ENCODE measurements around the gene ZSWIM1.

ZSWIM1 gene

GRCh38 chr20:45880988-45881788 lies at the start of gene ZSWIM1:
Gene ZSWIM1 (plus strand): TSS chr20:45881227. CDS start chr20:45882593, 1,366 bp downstream.
- peak; percentile 99 for DNase-seq

- DNase-seq: no peak
Measured at GRCh38 chr20:45832619-45833018, 48.4 kb upstream of the ZSWIM1 start.

GRCh38 chr20:45833030-45833882 lies 47.8 kb upstream of the ZSWIM1 start, which contains the start of gene SNX21:
Gene SNX21 (plus strand): TSS chr20:45833799. CDS start chr20:45833920, 121 bp downstream.
- DNase-seq: peak; percentile 14

GRCh38 chr20:45833883-45834796 lies 46.9 kb upstream of the ZSWIM1 start:
- peak; percentile 35 for DNase-seq

- no peak for DNase-seq
Measured at GRCh38 chr20:45834797-45835161, 46.2 kb upstream of the ZSWIM1 start.

GRCh38 chr20:45835329-45835765 lies 45.7 kb upstream of the ZSWIM1 start:
- no peak for DNase-seq

GRCh38 chr20:45835825-45836224 lies 45.2 kb upstream of the ZSWIM1 start:
- DNase-seq: no peak

- no peak for DNase-seq
Measured at GRCh38 chr20:45836841-45837240, 44.2 kb upstream of the ZSWIM1 start.

GRCh38 chr20:45840700-45841198 lies 40.3 kb upstream of the ZSWIM1 start:
- no peak for DNase-seq

GRCh38 chr20:45841407-45842129 lies 39.5 kb upstream of the ZSWIM1 start:
- DNase-seq: no peak

- no peak for DNase-seq
Measured at GRCh38 chr20:45842169-45842812, 38.7 kb upstream of the ZSWIM1 start.

- no peak for DNase-seq
Measured at GRCh38 chr20:45843506-45843905, 37.5 kb upstream of the ZSWIM1 start.

- no peak for DNase-seq
Measured at GRCh38 chr20:45845452-45845851, 35.6 kb upstream of the ZSWIM1 start.

- no peak for DNase-seq
Measured at GRCh38 chr20:45848421-45848820, 32.6 kb upstream of the ZSWIM1 start.

- no peak for DNase-seq
Measured at GRCh38 chr20:45848969-45849582, 32.0 kb upstream of the ZSWIM1 start.

GRCh38 chr20:45850238-45850637 lies 30.8 kb upstream of the ZSWIM1 start:
- no peak for DNase-seq

GRCh38 chr20:45850926-45851325 lies 30.1 kb upstream of the ZSWIM1 start:
- no peak for DNase-seq

- DNase-seq: no peak
Measured at GRCh38 chr20:45851501-45851900, 29.5 kb upstream of the ZSWIM1 start.

GRCh38 chr20:45852326-45852725 lies 28.7 kb upstream of the ZSWIM1 start:
- no peak for DNase-seq

- DNase-seq: no peak
Measured at GRCh38 chr20:45853484-45853883, 27.5 kb upstream of the ZSWIM1 start.
